ENCODE measurements around the gene NEO1.

NEO1 gene

GRCh38 chr15:73139744-73140553 lies 87.7 kb downstream of the NEO1 start:
- no peak overlapping the region for H3K4me2 ChIP-seq
- no peak for TF ChIP-seq CTCF (conservative IDR thresholded peaks at IDR 0.05; ENCODE audit: low read depth, low read length)
- H3K27me3 ChIP-seq (ENCODE audit: insufficient read depth, low read depth), result no peaks in the 10 kb centered on the region
- H3K9ac ChIP-seq, result no peak overlapping the region
- H3K27ac ChIP-seq, result no peak overlapping the region
- no peaks in the 10 kb centered on the region for H3K4me1 ChIP-seq (ENCODE audit: low read depth, poor library complexity, severe bottlenecking)
- no peaks in the 10 kb centered on the region for H3K79me2 ChIP-seq (ENCODE audit: insufficient read depth, low read depth)
- no peak overlapping the region for H2AFZ ChIP-seq (ENCODE audit: low read depth)
- H4K20me1 ChIP-seq (ENCODE audit: insufficient read depth), result no peaks in the 10 kb centered on the region
- H3K36me3 ChIP-seq (ENCODE audit: insufficient read depth), result no peaks in the 10 kb centered on the region
- H3K4me3 ChIP-seq (IDR thresholded peaks at IDR 0.05; ENCODE audit: insufficient read depth, low read depth, low read length), result no peak overlapping the region

- Histone ChIP-seq H3K27ac (no peak overlapping the region), H3K36me3 (ENCODE audit: insufficient read depth) (no peaks in the 10 kb centered on the region), H3K4me3 (IDR thresholded peaks at IDR 0.05; ENCODE audit: insufficient read depth, low read depth, low read length) (no peak overlapping the region), H3K4me2 (no peak overlapping the region), H3K9ac (no peak overlapping the region), H3K4me1 (ENCODE audit: low read depth, poor library complexity, severe bottlenecking) (no peaks in the 10 kb centered on the region), H3K79me2 (ENCODE audit: insufficient read depth, low read depth) (no peaks in the 10 kb centered on the region), H3K27me3 (ENCODE audit: insufficient read depth, low read depth) (no peaks in the 10 kb centered on the region), H2AFZ (ENCODE audit: low read depth) (no peak overlapping the region), H4K20me1 (ENCODE audit: insufficient read depth) (no peaks in the 10 kb centered on the region)
- no peak for TF ChIP-seq CTCF (conservative IDR thresholded peaks at IDR 0.05; ENCODE audit: low read depth, low read length)
These were observed 89.1 kb downstream of the NEO1 start for GRCh38 chr15:73141216-73141900.

- no peaks in the 10 kb centered on the region for H3K36me3 ChIP-seq (ENCODE audit: insufficient read depth)
- no peaks in the 10 kb centered on the region for H3K79me2 ChIP-seq (ENCODE audit: insufficient read depth, low read depth)
- no peak for TF ChIP-seq CTCF (conservative IDR thresholded peaks at IDR 0.05; ENCODE audit: low read depth, low read length)
- H3K4me3 ChIP-seq (IDR thresholded peaks at IDR 0.05; ENCODE audit: insufficient read depth, low read depth, low read length), result no peak overlapping the region
- no peak overlapping the region for H3K27ac ChIP-seq
- H3K4me1 ChIP-seq (ENCODE audit: low read depth, poor library complexity, severe bottlenecking), result no peaks in the 10 kb centered on the region
- H3K9ac ChIP-seq, result no peak overlapping the region
- H4K20me1 ChIP-seq (ENCODE audit: insufficient read depth), result no peaks in the 10 kb centered on the region
- no peak overlapping the region for H3K4me2 ChIP-seq
- H2AFZ ChIP-seq (ENCODE audit: low read depth), result no peak overlapping the region
- H3K27me3 ChIP-seq (ENCODE audit: insufficient read depth, low read depth), result no peaks in the 10 kb centered on the region
These were observed 90.8 kb downstream of the NEO1 start for GRCh38 chr15:73142802-73143762.

GRCh38 chr15:73143763-73144155 lies 91.5 kb downstream of the NEO1 start:
- Histone ChIP-seq H3K79me2 (ENCODE audit: insufficient read depth, low read depth) (no peaks in the 10 kb centered on the region), H3K27me3 (ENCODE audit: insufficient read depth, low read depth) (no peaks in the 10 kb centered on the region), H2AFZ (ENCODE audit: low read depth) (no peak overlapping the region), H3K4me1 (ENCODE audit: low read depth, poor library complexity, severe bottlenecking) (no peaks in the 10 kb centered on the region), H3K36me3 (ENCODE audit: insufficient read depth) (no peaks in the 10 kb centered on the region), H3K4me2 (no peak overlapping the region), H3K4me3 (IDR thresholded peaks at IDR 0.05; ENCODE audit: insufficient read depth, low read depth, low read length) (no peak overlapping the region), H4K20me1 (ENCODE audit: insufficient read depth) (no peaks in the 10 kb centered on the region), H3K27ac (no peak overlapping the region), H3K9ac (no peak overlapping the region)
- TF ChIP-seq CTCF (conservative IDR thresholded peaks at IDR 0.05; ENCODE audit: low read depth, low read length), result no peak
